Breast epithelium (tissue), 3 donors: Measurements from ENCODE around the gene FBN2.

Experiments used
- POLR2A ChIP-seq: fragments of 450-650 bp; IDR thresholded peaks from one replicate; pipeline ENCODE4 v1.6.1; 2016; ENCODE audit warnings: antibody characterized with exemption, mild to moderate bottlenecking, moderate library complexity
- POLR2AphosphoS5 ChIP-seq, 3 donors: sonication (generic); formaldehyde crosslinking; IDR thresholded peaks; one replicate each; pipeline ENCODE4 v1.6.1; 2017; ENCODE audit warnings: antibody characterized with exemption in 3 of 3

- TF ChIP-seq POLR2AphosphoS5 (IDR thresholded peaks at IDR 0.05) (no peak), POLR2A (no peak)
Measured at GRCh38 chr5:128339585-128339984, 198.5 kb downstream of the FBN2 start.
